ENCODE data around the gene FAM228B.

DNA sequence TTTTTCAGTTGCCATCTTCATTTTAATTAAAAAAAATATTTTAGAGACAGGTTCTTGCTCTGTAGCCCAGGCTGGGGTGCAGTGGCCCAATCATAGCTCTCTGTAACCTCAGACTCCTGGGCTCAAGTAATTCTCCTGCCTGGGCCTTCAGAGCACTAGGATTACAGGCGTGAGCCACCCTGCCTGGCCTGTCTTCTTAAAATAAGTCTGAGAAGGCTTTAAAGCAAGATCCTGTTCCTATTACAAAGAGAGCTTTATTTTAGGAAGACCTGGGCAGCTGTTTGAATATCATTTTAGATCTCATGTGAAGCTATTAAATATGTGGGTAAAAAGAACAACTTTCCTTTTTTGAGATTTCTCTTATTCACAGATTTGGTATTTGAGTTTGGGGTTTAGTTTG, 53.1 kb downstream of the FAM228B start:
- TF ChIP-seq SUZ12 (IDR thresholded peaks at IDR 0.05; ENCODE audit: extremely low read depth, insufficient read depth, insufficient read length), result no peak
- TF ChIP-seq YY1 (IDR thresholded peaks at IDR 0.05; ENCODE audit: insufficient read depth, insufficient read length), result no peak

Data from NT2/D1 (cell line).